Measurements from ENCODE around the gene POMC. TPM values are rescaled to one million over a fixed set of nuclear protein-coding genes. Genes with fewer than 3 reads are reported as not detected.

Gene POMC
- total and polyA plus RNA-seq, 2 donors (not counting 1 experiment from before 2014, with no cell fraction given), result 3.4 to 16.7 TPM

DNA sequence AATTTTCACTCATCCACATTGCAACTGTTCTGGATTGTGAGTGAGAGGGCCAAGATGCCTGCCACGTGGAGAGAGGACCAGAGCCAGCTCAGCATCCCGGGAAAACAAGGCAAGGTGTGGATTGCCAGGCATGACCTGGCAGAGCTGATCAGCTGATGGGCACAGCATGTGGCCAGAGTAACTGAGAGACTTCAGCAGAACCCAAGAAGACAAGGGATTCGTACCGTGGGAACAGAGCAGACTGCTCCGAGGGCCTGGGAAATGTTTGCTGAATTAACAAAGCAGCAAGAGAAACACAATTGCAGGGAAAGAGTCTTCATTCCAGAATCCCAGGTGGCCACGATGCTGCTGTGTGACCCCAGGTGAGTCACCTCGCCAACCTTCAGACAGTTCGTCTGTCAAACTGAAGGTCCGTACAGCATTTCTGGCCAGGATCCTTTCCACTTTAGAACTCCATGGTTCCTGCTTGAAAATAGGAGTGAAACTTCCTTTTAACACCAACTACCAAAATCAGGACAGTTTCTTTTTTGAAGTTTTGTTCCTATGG lies 26.3 kb upstream of the POMC start:
- H3K4me2 ChIP-seq (replicated peaks; ENCODE audit: low read depth, low read length, poor library complexity, severe bottlenecking), result no peak overlapping the region
- H3K79me2 ChIP-seq (ENCODE audit: control insufficient read depth, insufficient read depth, low read length), result no peaks in the 10 kb centered on the region
- H3K27me3 ChIP-seq (replicated peaks in 1 of 4; ENCODE audit: control extremely low read depth in 1 of 4, control insufficient read depth in 3 of 4, insufficient read depth in 4 of 4, low read length in 3 of 4), result peaks cover 0 to 6% (median 1%) of the 10 kb centered on the region in 4 experiments
- no peak overlapping the region for H2AFZ ChIP-seq (ENCODE audit: insufficient read depth, low read depth, low read length, poor library complexity, severe bottlenecking)
- ChIA-PET POLR2A (interaction anchor here (0.6 kb wide), 1 partner anchor 337 kb away, joined by 5 read pairs; no protein-coding TSS in a partner anchor), CTCF (interaction anchor here (0.6 to 4.6 kb wide), 5 partner anchors 9 to 785 kb away, joined by 3 to 109 read pairs (median 3); partner anchors contain the start of gene POMC)
- H3K36me3 ChIP-seq (replicated peaks in 1 of 2; ENCODE audit: control extremely low read depth in 1 of 2, control insufficient read depth in 1 of 2, extremely low read depth in 1 of 2, insufficient read depth in 2 of 2, low read length in 1 of 2), result no peaks in the 10 kb centered on the region
- no peak overlapping the region for H3K27ac ChIP-seq (ENCODE audit: low read length in 2 of 2)
- H3K4me3 ChIP-seq (ENCODE audit: control extremely low read depth in 1 of 5, extremely low read depth in 1 of 5, insufficient read depth in 1 of 5, low read depth in 2 of 5, low read length in 4 of 5), result no peak overlapping the region
- H3K9ac ChIP-seq (ENCODE audit: low read length), result no peak overlapping the region
- intact Hi-C loops (cut with micrococcal nuclease), result no loop called here
- H4K20me1 ChIP-seq (ENCODE audit: control insufficient read depth, insufficient read depth, low read length, poor library complexity, severe bottlenecking), result no peaks in the 10 kb centered on the region
- no peak for ATAC-seq (ENCODE audit: low read depth)
- Mint-ChIP-seq H3K27ac (no peak overlapping the region), H3K4me1 (peaks cover 12% of the 10 kb centered on the region), H3K4me3 (no peak overlapping the region), H3K27me3 (no peaks in the 10 kb centered on the region), H3K9me3 (ENCODE audit: insufficient read depth) (no peaks in the 10 kb centered on the region)
- H3K4me1 ChIP-seq (ENCODE audit: control insufficient read depth in 2 of 2, insufficient read depth in 2 of 2, low read length in 2 of 2), result peaks cover 0 to 9% of the 10 kb centered on the region in 2 donors
- TF ChIP-seq, protein P1, sequence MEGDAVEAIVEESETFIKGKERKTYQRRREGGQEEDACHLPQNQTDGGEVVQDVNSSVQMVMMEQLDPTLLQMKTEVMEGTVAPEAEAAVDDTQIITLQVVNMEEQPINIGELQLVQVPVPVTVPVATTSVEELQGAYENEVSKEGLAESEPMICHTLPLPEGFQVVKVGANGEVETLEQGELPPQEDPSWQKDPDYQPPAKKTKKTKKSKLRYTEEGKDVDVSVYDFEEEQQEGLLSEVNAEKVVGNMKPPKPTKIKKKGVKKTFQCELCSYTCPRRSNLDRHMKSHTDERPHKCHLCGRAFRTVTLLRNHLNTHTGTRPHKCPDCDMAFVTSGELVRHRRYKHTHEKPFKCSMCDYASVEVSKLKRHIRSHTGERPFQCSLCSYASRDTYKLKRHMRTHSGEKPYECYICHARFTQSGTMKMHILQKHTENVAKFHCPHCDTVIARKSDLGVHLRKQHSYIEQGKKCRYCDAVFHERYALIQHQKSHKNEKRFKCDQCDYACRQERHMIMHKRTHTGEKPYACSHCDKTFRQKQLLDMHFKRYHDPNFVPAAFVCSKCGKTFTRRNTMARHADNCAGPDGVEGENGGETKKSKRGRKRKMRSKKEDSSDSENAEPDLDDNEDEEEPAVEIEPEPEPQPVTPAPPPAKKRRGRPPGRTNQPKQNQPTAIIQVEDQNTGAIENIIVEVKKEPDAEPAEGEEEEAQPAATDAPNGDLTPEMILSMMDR (IDR thresholded peaks at IDR 0.05), result no peak
- no peak for TF ChIP-seq EZH2 (IDR thresholded peaks at IDR 0.05; ENCODE audit: borderline replicate concordance, insufficient read depth, low read depth, low read length, poor library complexity, severe bottlenecking)
- WGBS (ENCODE audit: insufficient coverage), result 91% methylated on average over 9 of the region's 9 CpGs
- DNase-seq, result no peak
- peaks cover 0 to 3% (median 0%) of the 10 kb centered on the region in 3 donors for H3K9me3 ChIP-seq (ENCODE audit: control extremely low read depth in 1 of 3, control insufficient read depth in 2 of 3, insufficient read depth in 1 of 3, low read length in 2 of 3)

DNA sequence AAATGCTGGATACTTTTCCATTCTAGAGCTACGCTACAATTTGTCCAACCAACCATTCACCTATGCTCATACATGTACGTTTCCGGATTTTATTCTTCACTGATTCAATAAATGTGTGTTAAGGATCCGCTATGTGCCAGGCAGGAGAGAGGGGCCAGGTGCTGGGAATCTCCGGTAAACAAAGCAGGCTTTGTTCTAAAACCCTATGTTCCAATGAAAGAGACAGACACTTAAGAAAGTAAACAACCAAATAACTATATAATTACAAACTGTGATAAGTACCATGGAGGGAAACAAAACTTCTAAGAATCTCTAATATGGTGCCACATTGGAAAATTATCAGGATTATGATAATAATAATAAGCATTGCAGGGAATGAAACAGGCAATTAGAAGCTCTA lies 22.2 kb upstream of the POMC start:
- Histone ChIP-seq H3K36me3 (replicated peaks in 1 of 2; ENCODE audit: control extremely low read depth in 1 of 2, control insufficient read depth in 1 of 2, extremely low read depth in 1 of 2, insufficient read depth in 2 of 2, low read length in 1 of 2) (no peaks in the 10 kb centered on the region), H3K9ac (ENCODE audit: low read length) (no peak overlapping the region), H3K4me3 (ENCODE audit: control extremely low read depth in 1 of 5, extremely low read depth in 1 of 5, insufficient read depth in 1 of 5, low read depth in 2 of 5, low read length in 4 of 5) (no peak overlapping the region), H3K27me3 (replicated peaks in 1 of 4; ENCODE audit: control extremely low read depth in 1 of 4, control insufficient read depth in 3 of 4, insufficient read depth in 4 of 4, low read length in 3 of 4) (no peaks in the 10 kb centered on the region), H3K9me3 (ENCODE audit: control extremely low read depth in 1 of 3, control insufficient read depth in 2 of 3, insufficient read depth in 1 of 3, low read length in 2 of 3) (no peaks in the 10 kb centered on the region), H3K4me2 (replicated peaks; ENCODE audit: low read depth, low read length, poor library complexity, severe bottlenecking) (no peak overlapping the region), H3K27ac (ENCODE audit: low read length in 2 of 2) (no peak overlapping the region), H3K4me1 (ENCODE audit: control insufficient read depth in 2 of 2, insufficient read depth in 2 of 2, low read length in 2 of 2) (no peaks in the 10 kb centered on the region), H2AFZ (ENCODE audit: insufficient read depth, low read depth, low read length, poor library complexity, severe bottlenecking) (no peak overlapping the region), H4K20me1 (ENCODE audit: control insufficient read depth, insufficient read depth, low read length, poor library complexity, severe bottlenecking) (no peaks in the 10 kb centered on the region), H3K79me2 (ENCODE audit: control insufficient read depth, insufficient read depth, low read length) (no peaks in the 10 kb centered on the region)
- Mint-ChIP-seq H3K4me1 (peaks cover 3% of the 10 kb centered on the region), H3K9me3 (ENCODE audit: insufficient read depth) (no peaks in the 10 kb centered on the region), H3K27me3 (peaks cover 12% of the 10 kb centered on the region), H3K4me3 (no peak overlapping the region), H3K27ac (no peak overlapping the region)
- WGBS (ENCODE audit: insufficient coverage), result 100% methylated on average over 1 of the region's 5 CpGs
- ATAC-seq (ENCODE audit: low read depth) (no peak), DNase-seq (no peak)
- ChIA-PET CTCF (interaction anchor here (1.0 kb wide), 1 partner anchor 25 kb away, joined by 4 read pairs; no protein-coding TSS in a partner anchor), POLR2A (no interaction called here)
- intact Hi-C loops (cut with micrococcal nuclease), result no loop called here
- TF ChIP-seq, protein P1 (IDR thresholded peaks at IDR 0.05), result no peak
- no peak for TF ChIP-seq EZH2 (IDR thresholded peaks at IDR 0.05; ENCODE audit: borderline replicate concordance, insufficient read depth, low read depth, low read length, poor library complexity, severe bottlenecking)
